Stomach (tissue), 4 donors: ENCODE results near the gene HIP1.
"Not testable (repeated sequence)": the region's sequence is repeated elsewhere in the genome, so short reads cannot be mapped to it uniquely, and the experiment has no call there.

Source experiments
- CTCF ChIP-seq, 7 experiments: fragments of 450-650 bp in 4 of 7; fragments of 200-600 bp in 3 of 7; sonication (generic) in 3 of 7; IDR thresholded peaks; one replicate each; pipeline ENCODE4 v1.5.1; 2016 to 2019; ENCODE audit warnings: antibody characterized with exemption in 7 of 7, control low read depth in 2 of 7, mild to moderate bottlenecking in 1 of 7
- POLR2A ChIP-seq, 4 donors: fragments of 450-650 bp; IDR thresholded peaks; one replicate each; pipeline ENCODE4 v1.6.1; 2016; ENCODE audit warnings: antibody characterized with exemption in 4 of 4, control low read depth in 2 of 4, mild to moderate bottlenecking in 1 of 4, moderate library complexity in 1 of 4
- POLR2AphosphoS5 ChIP-seq, 3 donors: sonication (generic); formaldehyde crosslinking; IDR thresholded peaks; one replicate each; pipeline ENCODE4 v1.6.1; 2016; ENCODE audit warnings: antibody characterized with exemption in 3 of 3

GRCh38 chr7:75556835-75557234, 181.9 kb downstream of the HIP1 start:
- TF ChIP-seq CTCF, POLR2A, POLR2AphosphoS5 (IDR thresholded peaks at IDR 0.05): not testable (repeated sequence)
